IMR-90 (cell line): ENCODE measurements around the gene FNBP1L. TPM values are rescaled to one million over a fixed set of nuclear protein-coding genes. Genes with fewer than 3 reads are reported as not detected.
"Not testable (repeated sequence)": the region's sequence is repeated elsewhere in the genome, so short reads cannot be mapped to it uniquely, and the experiment has no call there.

Experiments used
- ATAC-seq: fragments of 200-7000 bp; cut with Tn5 transposase; 2 replicates; pipeline ENCODE4 v1.9.1; 2020; ENCODE audit warnings: low read depth, mild to moderate bottlenecking, moderate library complexity
- BruUV-seq: library from RNA; stranded (reverse); fragments of 400-500 nt; replicated peaks from 2 replicates; lab custom pipeline; 2021; lab: Mats Ljungman, UMichigan
- CTCF ChIA-PET: fragments of 300-600 bp; formaldehyde crosslinking; extraction: SDS; loops from one replicate; lab custom pipeline; 2021; ENCODE audit warnings: antibody characterized with exemption; lab: Yijun Ruan, JAX
- POLR2A ChIA-PET: fragments of 300-600 bp; sonication (Branson Sonifier 250); formaldehyde crosslinking; loops from one replicate; lab custom pipeline; 2022; ENCODE audit warnings: antibody characterized with exemption; ENCODE audit not compliant: unreplicated experiment; lab: Charles Lee
- DNase-seq: peaks from one replicate; pipeline ENCODE4 v3.0.0; 2013
- H2AFZ ChIP-seq: replicated peaks from 2 replicates; pipeline ENCODE3; 2013; ENCODE audit warnings: low read length, mild to moderate bottlenecking; ENCODE audit not compliant: poor library complexity
- H2AK5ac ChIP-seq: 2 replicates; pipeline ENCODE4 v1.6.1; 2013; ENCODE audit warnings: low read depth, low read length, inconsistent platforms
- H2AK9ac ChIP-seq: replicated peaks from 2 replicates; pipeline ENCODE3; 2013; ENCODE audit warnings: mild to moderate bottlenecking, low read depth, low read length, moderate library complexity; ENCODE audit not compliant: poor library complexity
- H2BK120ac ChIP-seq: 2 replicates; pipeline ENCODE4 v1.6.1; 2013; ENCODE audit warnings: low read depth, low read length, inconsistent platforms
- H2BK15ac ChIP-seq: 3 replicates; pipeline ENCODE4 v1.6.1; 2013; ENCODE audit warnings: low read depth, low read length, inconsistent platforms
- H2BK20ac ChIP-seq: 2 replicates; pipeline ENCODE4 v1.6.1; 2013; ENCODE audit warnings: low read depth, mild to moderate bottlenecking, inconsistent platforms, low read length, moderate library complexity
- H2BK5ac ChIP-seq: 2 replicates; pipeline ENCODE4 v1.6.1; 2013; ENCODE audit warnings: mild to moderate bottlenecking, low read depth, low read length, inconsistent platforms; ENCODE audit not compliant: poor library complexity, severe bottlenecking
- H3K14ac ChIP-seq: replicated peaks from 2 replicates; pipeline ENCODE4 v1.6.1; 2013; ENCODE audit warnings: low read depth, low read length, inconsistent platforms
- H3K18ac ChIP-seq: 2 replicates; pipeline ENCODE4 v1.6.1; 2013; ENCODE audit warnings: low read depth, low read length, control low read depth
- H3K23ac ChIP-seq: 2 replicates; pipeline ENCODE4 v1.6.1; 2013; ENCODE audit warnings: low read depth, low read length, inconsistent platforms
- H3K27ac ChIP-seq: 2 replicates; pipeline ENCODE4 v1.5.1; 2013; ENCODE audit warnings: mild to moderate bottlenecking, control low read depth, low read length; ENCODE audit not compliant: insufficient read depth
- H3K27me3 ChIP-seq: 2 replicates; pipeline ENCODE4 v1.6.1; 2013; ENCODE audit warnings: low read length; ENCODE audit not compliant: control insufficient read depth, insufficient read depth
- H3K36me3 ChIP-seq: 2 replicates; pipeline ENCODE4 v1.6.1; 2013; ENCODE audit warnings: low read length, mixed read lengths; ENCODE audit not compliant: control insufficient read depth, insufficient read depth
- H3K4ac ChIP-seq: 2 replicates; pipeline ENCODE4 v1.6.1; 2013; ENCODE audit warnings: low read depth, low read length, inconsistent platforms
- H3K4me1 ChIP-seq: 2 replicates; pipeline ENCODE4 v1.6.1; 2013; ENCODE audit warnings: low read length, mixed read lengths; ENCODE audit not compliant: control insufficient read depth, insufficient read depth
- H3K4me2 ChIP-seq: 2 replicates; pipeline ENCODE4 v1.6.1; 2013; ENCODE audit warnings: low read depth, mild to moderate bottlenecking, control low read depth, low read length, moderate library complexity
- H3K4me3 ChIP-seq: 2 replicates; pipeline ENCODE4 v1.5.1; 2013; ENCODE audit warnings: low read depth, mild to moderate bottlenecking, control low read depth, low read length, moderate library complexity; ENCODE audit not compliant: insufficient read depth
- H3K56ac ChIP-seq: 2 replicates; pipeline ENCODE4 v1.6.1; 2013; ENCODE audit warnings: low read length, inconsistent platforms; ENCODE audit not compliant: insufficient read depth; ENCODE audit errors: extremely low read depth
- H3K79me1 ChIP-seq, 2 experiments: 2 replicates each; pipeline ENCODE4 v1.6.1; 2013; ENCODE audit warnings: low read length in 2 of 2, inconsistent platforms in 1 of 2, low read depth in 1 of 2
- H3K9ac ChIP-seq: 2 replicates; pipeline ENCODE4 v1.6.1; 2013; ENCODE audit warnings: low read depth, low read length, control low read depth
- H3K9me1 ChIP-seq: 2 replicates; pipeline ENCODE4 v1.6.1; 2013; ENCODE audit warnings: low read length, inconsistent platforms; ENCODE audit not compliant: insufficient read depth
- H3K9me3 ChIP-seq: 2 replicates; pipeline ENCODE4 v1.6.1; 2013; ENCODE audit warnings: low read length; ENCODE audit not compliant: control insufficient read depth, insufficient read depth
- H4K20me1 ChIP-seq: 2 replicates; pipeline ENCODE4 v1.6.1; 2013; ENCODE audit warnings: low read length, inconsistent platforms; ENCODE audit not compliant: insufficient read depth
- H4K5ac ChIP-seq: 2 replicates; pipeline ENCODE4 v1.6.1; 2013; ENCODE audit warnings: mild to moderate bottlenecking, low read depth, low read length, control low read depth
- H4K8ac ChIP-seq, 2 experiments: 2 replicates each; pipeline ENCODE4 v1.6.1; 2013; ENCODE audit warnings: low read depth in 2 of 2, low read length in 2 of 2, control low read depth in 1 of 2, inconsistent platforms in 1 of 2
- H4K91ac ChIP-seq: 2 replicates; pipeline ENCODE4 v1.6.1; 2013; ENCODE audit warnings: low read depth, low read length, inconsistent platforms; ENCODE audit not compliant: insufficient read depth
- WGBS, 2 experiments: methylation state at CpG; one replicate each; pipeline versions ENCODE4 v1.1.5 to v1.1.7; 2013; ENCODE audit warnings: missing lambda C conversion rate in 2 of 2; ENCODE audit not compliant: insufficient read length in 1 of 2; ENCODE audit errors: extremely low coverage in 2 of 2; 5-methylcytosine and 5-hydroxymethylcytosine counted together
- dilution Hi-C: fragments of 300-500 bp; cut with HindIII; formaldehyde crosslinking; loops from one replicate; pipeline ENCODE4 v1.14.3; 2018; ENCODE audit warnings: low sequenced_read_pairs; ENCODE audit not compliant: unreplicated experiment
- in situ Hi-C: fragments of 300-500 bp; cut with MboI; formaldehyde crosslinking; loops from 3 replicates; pipeline ENCODE4 v1.14.3; 2019; ENCODE audit warnings: low sequenced_read_pairs, inconsistent platforms, mixed read lengths
- intact Hi-C: fragments of 100-400 bp; cut with micrococcal nuclease; formaldehyde crosslinking; loops from 2 replicates; pipeline ENCODE4 v1.10.0; 2022
- polyA plus RNA-seq, 3 experiments: library from polyadenylated mRNA; depleted of rRNA; stranded (reverse); fragments of >200 nt; gene quantifications; 2 replicates each; pipeline ENCODE4 v1.2.3, GENCODE V29; 2012; ENCODE audit warnings: low replicate concordance in 1 of 3
- total RNA-seq: library from RNA; depleted of rRNA; stranded (reverse); fragments of >200 nt; gene quantifications from 2 replicates; pipeline ENCODE4 v1.2.3, GENCODE V29; 2012

The FNBP1L gene
- total and polyA plus RNA-seq, 2 of the 4 experiments (the other 2 are of a cell fraction), result 9.3 to 15.2 TPM

- H3K9me1 ChIP-seq, POLR2A ChIA-PET, H4K5ac ChIP-seq, H3K14ac ChIP-seq, H2BK5ac ChIP-seq, H3K4me1 ChIP-seq, H3K4ac ChIP-seq, H2BK20ac ChIP-seq, H3K27me3 ChIP-seq, CTCF ChIA-PET, H3K9ac ChIP-seq, H2BK15ac ChIP-seq, H3K79me1 ChIP-seq, H3K36me3 ChIP-seq, DNase-seq, H3K27ac ChIP-seq, H2BK120ac ChIP-seq, H3K56ac ChIP-seq, H4K8ac ChIP-seq, H2AK5ac ChIP-seq, BruUV-seq, ATAC-seq, H4K91ac ChIP-seq, H2AFZ ChIP-seq, dilution Hi-C loops, H3K18ac ChIP-seq, H3K4me2 ChIP-seq, H3K9me3 ChIP-seq, H3K23ac ChIP-seq, intact Hi-C loops, H3K4me3 ChIP-seq, in situ Hi-C loops, H4K20me1 ChIP-seq, H2AK9ac ChIP-seq: not testable (repeated sequence)
- 0% methylated on average over 1 of the region's 8 CpGs; no CpG with 5 or more reads in 1 of the 2 experiments for WGBS, 2 experiments
These were observed 31.3 kb downstream of the FNBP1L start for GRCh38 chr1:93479133-93479745.

- H3K14ac ChIP-seq, H3K9me1 ChIP-seq, H3K9ac ChIP-seq, H3K27me3 ChIP-seq, H3K4me2 ChIP-seq, H3K23ac ChIP-seq, H4K5ac ChIP-seq, intact Hi-C loops, H2AK9ac ChIP-seq, H2BK20ac ChIP-seq, H2AFZ ChIP-seq, BruUV-seq, H3K9me3 ChIP-seq, dilution Hi-C loops, CTCF ChIA-PET, H4K20me1 ChIP-seq, H3K56ac ChIP-seq, H3K4ac ChIP-seq, H4K8ac ChIP-seq, H2BK5ac ChIP-seq, POLR2A ChIA-PET, H2AK5ac ChIP-seq, H2BK120ac ChIP-seq, H3K4me3 ChIP-seq, H2BK15ac ChIP-seq, in situ Hi-C loops, DNase-seq, ATAC-seq, H3K4me1 ChIP-seq, H4K91ac ChIP-seq, H3K18ac ChIP-seq, H3K27ac ChIP-seq, H3K36me3 ChIP-seq: not testable (repeated sequence)
- no CpG with 5 or more reads among the region's 5 CpGs for WGBS, 2 experiments
- peaks cover 6 to 12% of the 10 kb centered on the region in 2 experiments; a peak in 3 of 4 replicates for H3K79me1 ChIP-seq
These were observed 34.0 kb downstream of the FNBP1L start for GRCh38 chr1:93481899-93482298.
